ENCODE measurements around the gene CGB1.
"Not testable (repeated sequence)": the region's sequence is repeated elsewhere in the genome, so short reads cannot be mapped to it uniquely, and the experiment has no call there.

The CGB1 gene

GRCh38 chr19:49057636-49058234 is 21.0 kb upstream of the CGB1 start, which contains the start of gene CGB7:
Gene CGB7 (minus strand): TSS chr19:49057749. CDS start chr19:49055375, 2,374 bp downstream.
- peak; percentile 26 for DNase-seq

GRCh38 chr19:49056902-49057596 is 20.4 kb upstream of the CGB1 start:
- DNase-seq = not testable (repeated sequence)

- peak; percentile 28 for DNase-seq
These were observed 19.6 kb upstream of the CGB1 start for GRCh38 chr19:49056101-49056901.

- not testable (repeated sequence) for DNase-seq
These were observed 13.8 kb upstream of the CGB1 start for GRCh38 chr19:49050376-49051033.

GRCh38 chr19:49049834-49050233 is 13.1 kb upstream of the CGB1 start:
- not testable (repeated sequence) for DNase-seq

- not testable (repeated sequence) for DNase-seq
These were observed 12.3 kb upstream of the CGB1 start, which contains the start of gene CGB8 for GRCh38 chr19:49049011-49049410. Gene CGB8 (minus strand): TSS chr19:49049111. CDS start chr19:49048739, 372 bp downstream.

- not testable (repeated sequence) for DNase-seq
These were observed 6.9 kb upstream of the CGB1 start, which contains the start of gene CGB5 for GRCh38 chr19:49043548-49043947. Gene CGB5 (plus strand): TSS chr19:49043848. CDS start chr19:49044210, 362 bp downstream.

GRCh38 chr19:49042666-49043065 is 6.0 kb upstream of the CGB1 start:
- DNase-seq = not testable (repeated sequence)

GRCh38 chr19:49042177-49042576 is 5.5 kb upstream of the CGB1 start:
- no peak for DNase-seq

GRCh38 chr19:49039736-49040135 is 3.0 kb upstream of the CGB1 start:
- not testable (repeated sequence) for DNase-seq

GRCh38 chr19:49038557-49039276 is 2.0 kb upstream of the CGB1 start:
- DNase-seq = not testable (repeated sequence)

GRCh38 chr19:49038111-49038510 is 1.4 kb upstream of the CGB1 start:
- DNase-seq = not testable (repeated sequence)

- peak; percentile 26 for DNase-seq
These were observed 4.9 kb downstream of the CGB1 start, which contains the start of gene CGB2 for GRCh38 chr19:49031642-49032301. Gene CGB2 (plus strand): TSS chr19:49031890. CDS start chr19:49032096, 206 bp downstream.

- not testable (repeated sequence) for DNase-seq
These were observed 6.4 kb downstream of the CGB1 start for GRCh38 chr19:49030323-49030722.

- not testable (repeated sequence) for DNase-seq
These were observed 6.9 kb downstream of the CGB1 start for GRCh38 chr19:49029749-49030148.

- not testable (repeated sequence) for DNase-seq
These were observed 8.0 kb downstream of the CGB1 start for GRCh38 chr19:49028686-49029085.

- DNase-seq = not testable (repeated sequence)
These were observed 11.1 kb downstream of the CGB1 start for GRCh38 chr19:49025599-49025998.

GRCh38 chr19:49025088-49025487 is 11.6 kb downstream of the CGB1 start:
- DNase-seq = not testable (repeated sequence)

GRCh38 chr19:49024233-49024632 is 12.5 kb downstream of the CGB1 start, which contains the start of gene CGB3:
Gene CGB3 (minus strand): TSS chr19:49024333. CDS start chr19:49023971, 362 bp downstream.
- not testable (repeated sequence) for DNase-seq

- DNase-seq = no peak
These were observed 14.6 kb downstream of the CGB1 start for GRCh38 chr19:49022116-49022515.
